ENCODE results near the gene NVL.

The NVL gene

DNA sequence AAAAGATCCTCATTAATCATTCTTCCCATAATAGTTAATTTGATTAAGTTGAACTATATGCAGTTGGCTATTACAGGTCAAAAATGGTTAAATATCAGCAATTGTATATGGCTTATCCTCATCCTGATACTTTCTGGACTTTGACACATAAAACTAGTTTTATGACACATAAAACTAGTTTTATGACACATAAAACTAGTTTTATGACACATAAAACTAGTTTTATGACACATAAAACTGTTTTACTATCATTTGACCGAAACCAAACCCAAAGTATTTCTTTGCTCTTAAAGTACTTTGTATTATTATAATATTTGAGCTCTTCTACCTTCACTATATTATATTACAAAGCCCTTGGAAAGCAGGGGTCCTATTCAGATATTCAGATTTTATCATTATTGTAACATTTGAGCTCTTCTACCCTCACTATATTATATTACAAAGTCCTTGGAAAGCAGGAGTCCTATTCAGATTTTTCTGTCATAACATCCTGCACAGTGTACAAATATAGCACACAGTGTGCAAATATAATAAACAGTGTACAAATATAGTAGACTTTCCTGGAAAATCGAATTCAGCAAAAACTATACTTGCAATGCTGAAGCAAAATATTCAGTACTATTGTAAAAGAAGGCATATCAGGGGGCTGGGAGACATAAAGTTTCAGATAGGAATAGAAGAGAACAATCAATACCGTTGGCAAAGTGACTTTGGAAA is 53.0 kb downstream of the NVL start:
- no peak for DNase-seq

GRCh38 chr1:224274970-224275626 is 54.9 kb downstream of the NVL start:
- no peak for DNase-seq

DNA sequence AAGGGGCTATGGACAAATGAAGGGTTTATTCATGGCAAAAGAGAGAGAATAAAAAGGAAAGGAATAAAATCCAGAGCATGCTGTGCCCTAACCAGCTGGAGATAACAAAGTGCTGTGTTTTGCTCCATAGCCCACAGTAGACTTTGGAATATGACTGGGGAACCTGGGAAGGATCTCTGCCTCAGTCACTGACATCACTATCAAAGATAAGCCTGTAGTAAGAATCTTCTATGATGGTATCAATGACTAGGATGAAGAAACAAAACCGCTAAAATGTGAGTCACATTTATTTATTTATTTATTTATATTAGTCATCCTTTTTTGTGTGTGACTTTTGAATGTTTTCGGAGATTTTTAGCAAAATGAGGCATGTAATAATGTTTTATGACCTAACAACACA is 56.3 kb downstream of the NVL start:
- DNase-seq = no peak

DNA sequence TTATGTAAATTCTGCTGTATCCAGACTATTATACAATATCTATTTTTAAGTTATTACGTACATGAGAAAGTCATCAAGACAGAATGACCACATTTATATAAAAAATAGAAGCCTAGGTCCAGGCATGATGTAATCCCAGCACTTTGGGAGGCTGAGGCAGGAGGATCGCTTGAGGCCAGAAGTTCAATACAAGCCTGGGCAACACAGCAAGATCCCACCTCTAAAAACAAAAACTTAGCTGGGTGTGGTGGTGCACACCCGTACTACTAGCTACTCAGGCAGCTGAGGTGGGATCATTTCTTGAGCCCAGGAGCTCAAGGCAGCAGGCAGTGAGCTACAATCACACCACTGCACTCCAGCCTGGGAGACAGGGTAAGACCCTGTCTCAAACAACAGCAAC is 58.9 kb downstream of the NVL start:
- DNase-seq = no peak

DNA sequence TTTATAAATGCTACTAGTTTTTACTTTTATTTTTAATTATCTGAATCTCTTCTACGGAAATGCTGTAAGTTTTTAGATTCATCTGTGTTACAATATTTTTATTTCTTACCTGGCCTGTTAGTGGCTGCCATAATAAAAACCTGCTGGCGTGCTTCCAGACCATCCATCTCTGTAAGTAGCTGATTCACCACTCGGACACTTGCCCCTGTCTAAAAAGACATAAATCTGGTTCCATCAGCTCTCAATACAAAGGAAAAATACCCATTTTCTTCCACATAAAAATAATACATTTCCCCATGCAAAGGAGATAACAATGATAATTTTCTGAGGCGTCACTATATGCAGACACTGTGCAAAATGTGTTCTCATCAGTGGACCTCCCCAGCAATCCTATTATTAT is 62.0 kb downstream of the NVL start:
- DNase-seq = no peak

DNA sequence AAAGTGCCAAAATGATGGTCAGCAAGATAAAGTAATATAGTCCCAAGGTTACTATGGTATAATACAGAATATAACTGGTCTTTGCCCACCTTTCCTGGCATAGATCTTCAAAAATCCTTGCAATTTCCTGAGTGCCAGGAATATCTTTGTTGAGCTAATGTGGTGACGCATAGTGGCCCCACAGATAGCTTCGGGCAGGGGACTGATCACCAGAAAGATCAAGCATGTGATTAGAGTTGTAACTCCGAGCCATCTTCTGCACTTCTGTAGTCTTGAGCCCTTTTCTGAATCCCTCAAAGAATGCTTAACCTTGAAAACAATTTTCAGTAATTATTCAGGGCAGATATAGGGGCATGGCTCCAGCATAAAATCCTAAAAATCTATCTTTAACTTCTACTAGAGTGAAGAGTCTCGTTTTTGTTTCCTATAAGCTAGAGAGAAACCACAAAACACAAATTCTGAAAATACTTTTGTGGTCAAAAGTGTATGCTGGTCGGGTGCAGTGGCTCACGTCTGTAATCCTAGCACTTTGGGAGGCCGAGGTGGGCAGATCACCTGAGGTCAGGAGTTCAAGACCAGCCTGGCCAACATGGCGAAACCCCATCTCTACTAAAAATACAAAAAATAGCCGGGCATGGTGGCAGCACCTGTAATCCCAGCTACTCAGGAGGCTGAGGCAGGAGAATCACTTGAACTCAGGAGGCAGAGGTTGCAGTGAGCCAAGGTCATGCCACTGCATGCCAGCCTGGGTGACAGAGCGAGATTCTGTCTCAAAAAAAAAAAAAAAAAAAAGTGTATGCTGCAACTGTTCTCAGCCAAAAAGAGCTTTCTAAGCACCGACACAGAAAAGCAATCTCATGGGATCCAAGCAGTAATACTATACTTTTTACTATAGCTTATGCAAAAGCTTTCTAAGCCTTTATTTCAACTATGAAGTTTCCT is 62.8 kb downstream of the NVL start:
- DNase-seq = no peak

DNA sequence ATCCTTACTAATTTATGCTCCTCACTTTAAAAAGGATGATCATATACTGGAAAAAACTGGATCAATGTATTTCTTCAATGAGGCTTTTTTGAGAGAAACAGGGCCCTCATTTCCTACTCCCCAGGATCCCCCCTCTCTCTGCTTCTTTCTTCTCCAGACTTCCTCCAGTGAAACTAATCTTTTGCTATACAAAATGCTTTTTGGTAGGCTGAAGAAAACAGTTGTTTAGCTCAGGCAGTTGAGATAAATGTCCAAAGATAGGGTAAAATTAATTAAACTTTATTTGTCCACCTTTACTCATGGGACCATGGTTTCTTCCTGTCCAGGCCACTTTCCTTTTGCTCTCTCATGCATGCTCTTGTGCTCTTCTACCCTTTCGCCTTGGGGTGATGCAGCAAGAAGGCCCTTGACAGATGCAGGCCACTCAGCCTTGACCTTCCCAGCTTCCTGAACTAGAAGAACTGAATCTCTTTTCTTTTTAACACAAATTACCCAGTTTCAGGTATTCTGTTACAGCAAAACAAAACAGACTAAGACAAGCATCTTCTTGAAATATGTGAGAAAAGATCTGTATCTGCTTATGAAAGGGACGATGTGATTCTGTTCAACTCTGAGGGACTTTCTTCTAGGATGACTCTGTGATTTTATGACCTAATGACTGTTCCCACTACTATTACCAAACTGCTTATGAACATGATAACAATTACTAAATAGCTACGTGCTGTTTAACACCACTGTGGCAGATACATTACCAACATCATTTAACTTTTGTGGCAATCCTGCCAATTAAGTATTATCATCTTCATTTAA is 63.7 kb downstream of the NVL start:
- DNase-seq = no peak

DNA sequence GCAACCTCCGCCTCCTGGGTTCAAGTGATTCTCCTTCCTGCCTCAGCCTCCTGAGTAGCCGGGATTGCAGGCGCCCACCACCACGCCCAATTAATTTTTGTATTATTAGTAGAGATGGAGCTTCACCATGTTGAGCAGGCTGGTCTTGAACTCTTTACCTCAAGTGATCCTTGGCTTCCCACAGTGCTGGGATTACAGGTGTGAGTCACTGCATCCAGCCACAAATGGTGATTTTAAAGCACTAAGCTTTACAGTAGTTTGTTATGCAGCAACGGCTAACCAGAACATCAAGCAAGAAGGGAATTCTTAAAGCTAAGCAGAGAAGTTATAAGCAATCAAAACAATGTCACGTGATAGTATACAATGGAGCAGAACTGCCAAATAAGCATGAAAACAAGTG is 65.7 kb downstream of the NVL start:
- DNase-seq = no peak

GRCh38 chr1:224262373-224263054 is 67.5 kb downstream of the NVL start:
- DNase-seq = no peak

GRCh38 chr1:224259986-224260385 is 70.0 kb downstream of the NVL start:
- no peak for DNase-seq

GRCh38 chr1:224258351-224258750 is 71.6 kb downstream of the NVL start:
- no peak for DNase-seq

DNA sequence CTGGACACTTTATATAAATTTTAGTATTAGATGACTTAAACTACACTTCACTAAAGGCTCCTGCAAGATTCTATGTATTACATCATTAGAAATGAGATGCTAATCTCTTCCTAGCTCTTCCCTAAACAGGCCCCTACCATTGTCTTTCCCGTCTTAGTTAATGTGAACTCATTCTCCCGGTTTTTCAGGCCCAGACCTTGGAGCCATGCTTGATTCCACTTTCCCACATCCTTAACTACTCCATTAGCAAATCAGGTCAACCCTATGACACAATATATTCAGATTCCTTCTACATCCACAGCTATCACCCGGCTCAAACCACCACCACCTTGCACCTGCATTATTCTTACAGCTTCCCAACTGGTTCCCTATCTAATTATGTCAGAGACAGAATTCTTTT is 73.3 kb downstream of the NVL start:
- no peak for DNase-seq

DNA sequence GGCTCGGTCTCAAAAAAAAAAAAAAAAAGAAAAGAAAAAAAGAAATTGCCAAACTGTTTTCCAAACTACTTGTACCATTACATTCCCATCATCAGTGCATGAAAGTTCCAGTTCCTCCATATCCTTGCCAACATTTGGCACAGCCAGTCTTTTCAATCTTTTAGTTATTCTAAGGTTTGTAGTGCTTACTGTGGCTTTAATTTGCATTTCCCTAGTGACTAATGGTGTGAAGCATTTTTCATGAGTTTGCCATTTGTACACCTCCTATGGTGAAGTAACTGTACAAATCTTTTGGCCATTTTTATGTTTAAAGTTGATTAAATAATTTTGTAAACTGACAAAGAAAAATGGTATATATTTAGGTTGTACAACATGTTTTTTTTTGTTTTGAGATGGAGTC is 76.3 kb downstream of the NVL start:
- no peak for DNase-seq

DNA sequence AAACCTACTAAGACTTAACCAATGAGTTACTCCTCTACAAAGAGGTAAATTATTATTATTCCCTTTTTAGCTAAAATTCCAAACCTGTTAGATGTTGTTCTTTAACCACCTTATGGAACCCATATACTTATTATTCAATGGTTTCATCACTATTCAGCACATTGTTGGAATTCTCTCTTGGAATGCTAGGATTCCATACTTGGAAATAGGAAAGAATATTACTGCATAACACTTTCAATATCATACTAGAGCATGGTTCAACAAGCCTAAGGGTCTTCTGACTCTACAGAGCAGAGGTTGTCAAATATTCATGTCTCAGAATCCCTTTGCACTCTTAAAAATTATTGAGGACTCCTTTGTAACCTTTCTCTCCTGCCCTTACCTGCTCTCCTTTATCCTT is 77.5 kb downstream of the NVL start:
- DNase-seq = no peak

GRCh38 chr1:224251741-224252146 is 78.2 kb downstream of the NVL start:
- DNase-seq = no peak

GRCh38 chr1:224245188-224245587 is 84.8 kb downstream of the NVL start:
- peak; percentile 45 for DNase-seq

DNA sequence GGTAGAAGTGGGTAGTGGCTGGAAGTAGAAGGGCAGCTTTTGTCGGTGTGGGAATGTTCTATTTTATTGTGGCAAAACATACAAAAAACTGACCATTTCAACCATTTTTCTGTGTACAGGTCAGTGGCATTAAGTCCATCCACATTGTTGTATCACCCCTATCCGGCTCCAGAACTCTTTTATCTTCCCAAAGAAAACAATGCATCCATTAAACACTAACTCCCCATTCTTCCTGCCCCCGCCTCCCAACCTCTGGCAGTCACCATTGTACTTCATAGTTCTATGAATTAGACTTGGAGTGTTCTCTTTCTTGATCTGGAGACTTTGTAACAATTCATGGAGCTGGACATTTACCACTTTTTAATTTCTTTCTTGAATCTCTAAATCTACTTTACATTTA is 91.2 kb downstream of the NVL start:
- DNase-seq = no peak

GRCh38 chr1:224238212-224238611 is 91.8 kb downstream of the NVL start:
- no peak for DNase-seq

GRCh38 chr1:224237119-224237881 is 92.7 kb downstream of the NVL start:
- no peak for DNase-seq

DNA sequence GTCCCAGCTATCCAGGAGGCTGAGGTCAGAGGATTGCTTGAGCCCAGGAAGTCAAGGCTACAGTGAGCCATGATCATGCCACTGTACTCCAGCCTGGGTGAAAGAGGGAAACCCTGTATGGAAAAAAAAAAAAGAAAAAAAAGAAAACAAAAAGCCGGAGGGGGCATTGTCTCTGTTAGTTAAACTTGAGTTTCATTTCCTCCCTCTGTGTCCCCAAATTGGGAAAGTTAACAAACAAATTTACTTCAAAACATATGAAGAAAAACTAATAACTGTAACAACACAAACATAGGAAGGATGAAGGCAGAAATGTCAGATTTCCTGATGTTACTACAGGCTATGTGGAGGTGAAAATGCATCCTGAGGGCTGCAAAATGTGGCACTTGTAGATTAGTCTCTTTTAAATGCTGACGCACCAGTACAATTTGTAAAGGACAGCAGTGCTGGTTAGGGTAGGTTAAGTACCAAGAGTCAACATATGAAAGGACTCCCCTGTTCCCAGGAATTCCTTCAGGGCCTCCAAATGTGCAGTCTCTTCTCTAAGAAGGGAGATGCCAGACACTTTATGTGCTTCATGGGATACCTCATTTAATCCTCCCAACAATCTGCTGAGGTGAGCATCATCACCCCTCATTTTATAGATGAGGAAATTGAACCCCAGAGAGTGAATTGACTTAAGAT is 94.0 kb downstream of the NVL start:
- DNase-seq = no peak

- DNase-seq = no peak
These were observed 96.0 kb downstream of the NVL start for GRCh38 chr1:224234017-224234416.
